Mesothelial cell of epicardium (in vitro differentiated cells): ENCODE measurements around the gene TICAM2. TPM values are rescaled to one million over a fixed set of nuclear protein-coding genes. Genes with fewer than 3 reads are reported as not detected.

Experiments
- DNase-seq, 2 experiments: peaks; one replicate each; pipeline ENCODE4 v3.0.0; 2021; ENCODE audit warnings: low spot score in 2 of 2; ENCODE audit not compliant: unreplicated experiment in 2 of 2
- H3K27ac Mint-ChIP-seq: 2 replicates; pipeline ENCODE4 v1.8.0; 2021; ENCODE audit warnings: mixed read lengths
- H3K27me3 Mint-ChIP-seq: 2 replicates; pipeline ENCODE4 v1.8.0; 2021; ENCODE audit warnings: low read depth, mixed read lengths
- H3K36me3 Mint-ChIP-seq: 2 replicates; pipeline ENCODE4 v1.8.0; 2021; ENCODE audit warnings: mixed read lengths
- H3K4me1 Mint-ChIP-seq: 2 replicates; pipeline ENCODE4 v1.8.0; 2021; ENCODE audit warnings: mixed read lengths
- H3K4me3 Mint-ChIP-seq: 2 replicates; pipeline ENCODE4 v1.8.0; 2021; ENCODE audit warnings: mild to moderate bottlenecking, moderate library complexity, mixed read lengths
- H3K9me3 Mint-ChIP-seq: 2 replicates; pipeline ENCODE4 v1.8.0; 2021; ENCODE audit warnings: mixed read lengths
- total RNA-seq: library from RNA; stranded (reverse); gene quantifications from 3 replicates; pipeline ENCODE4 v1.2.1, GENCODE V29; 2021
- TF ChIP-seq, protein P1 (sequence below): fragments of 200-600 bp; sonication (generic); IDR thresholded peaks from one replicate; pipeline ENCODE4 v1.5.0; 2021; ENCODE audit warnings: antibody characterized with exemption; ENCODE audit not compliant: unreplicated experiment

Gene TICAM2
- total RNA-seq, 1 donor from 2014 or later: 2.1 TPM

- TF ChIP-seq, protein P1, sequence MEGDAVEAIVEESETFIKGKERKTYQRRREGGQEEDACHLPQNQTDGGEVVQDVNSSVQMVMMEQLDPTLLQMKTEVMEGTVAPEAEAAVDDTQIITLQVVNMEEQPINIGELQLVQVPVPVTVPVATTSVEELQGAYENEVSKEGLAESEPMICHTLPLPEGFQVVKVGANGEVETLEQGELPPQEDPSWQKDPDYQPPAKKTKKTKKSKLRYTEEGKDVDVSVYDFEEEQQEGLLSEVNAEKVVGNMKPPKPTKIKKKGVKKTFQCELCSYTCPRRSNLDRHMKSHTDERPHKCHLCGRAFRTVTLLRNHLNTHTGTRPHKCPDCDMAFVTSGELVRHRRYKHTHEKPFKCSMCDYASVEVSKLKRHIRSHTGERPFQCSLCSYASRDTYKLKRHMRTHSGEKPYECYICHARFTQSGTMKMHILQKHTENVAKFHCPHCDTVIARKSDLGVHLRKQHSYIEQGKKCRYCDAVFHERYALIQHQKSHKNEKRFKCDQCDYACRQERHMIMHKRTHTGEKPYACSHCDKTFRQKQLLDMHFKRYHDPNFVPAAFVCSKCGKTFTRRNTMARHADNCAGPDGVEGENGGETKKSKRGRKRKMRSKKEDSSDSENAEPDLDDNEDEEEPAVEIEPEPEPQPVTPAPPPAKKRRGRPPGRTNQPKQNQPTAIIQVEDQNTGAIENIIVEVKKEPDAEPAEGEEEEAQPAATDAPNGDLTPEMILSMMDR: peak; percentile 92
- Mint-ChIP-seq H3K9me3 (no peaks in the 10 kb centered on the region), H3K27ac (peak overlapping the region; percentile 72), H3K27me3 (peaks cover 15% of the 10 kb centered on the region), H3K4me3 (peak overlapping the region; percentile 60), H3K36me3 (no peaks in the 10 kb centered on the region), H3K4me1 (peaks cover 11% of the 10 kb centered on the region)
- DNase-seq: peak; percentile 71 to 90
Measured at GRCh38 chr5:115634343-115635132, 32.3 kb upstream of the TICAM2 start.

GRCh38 chr5:115629903-115630302, 27.6 kb upstream of the TICAM2 start:
- H3K4me3 Mint-ChIP-seq: no peak overlapping the region
- no peak overlapping the region for H3K27ac Mint-ChIP-seq
- H3K27me3 Mint-ChIP-seq: peaks cover 1% of the 10 kb centered on the region
- DNase-seq: no peak
- TF ChIP-seq, protein P1: no peak
- no peaks in the 10 kb centered on the region for H3K9me3 Mint-ChIP-seq
- H3K36me3 Mint-ChIP-seq: no peaks in the 10 kb centered on the region
- peaks cover 12% of the 10 kb centered on the region for H3K4me1 Mint-ChIP-seq

DNA sequence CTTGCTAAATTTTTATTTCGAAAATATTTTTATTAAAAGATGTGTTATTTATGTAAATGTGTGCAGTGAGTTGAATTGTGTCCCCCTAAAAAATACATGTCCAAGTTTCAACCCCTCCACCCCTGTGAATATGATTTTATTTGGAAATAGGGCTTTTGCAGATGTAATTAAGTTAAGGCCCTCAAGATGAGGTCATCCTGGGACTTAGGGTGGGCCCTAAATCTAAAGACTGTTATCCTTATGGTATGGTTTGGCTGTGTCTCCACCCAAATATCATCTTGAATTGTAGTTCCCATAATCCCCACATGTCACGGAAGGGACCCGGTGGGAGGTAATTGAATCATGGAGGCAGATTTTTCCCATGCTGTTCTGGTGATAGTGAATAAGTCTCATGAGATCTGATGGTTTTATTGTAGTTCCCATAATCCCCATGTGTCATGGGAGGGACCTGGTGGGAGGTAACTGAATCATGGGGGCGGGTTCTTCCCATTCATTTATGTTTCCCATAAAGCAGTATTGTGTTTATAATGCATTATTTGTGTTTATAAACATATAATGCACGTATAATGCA, 25.1 kb upstream of the TICAM2 start:
- TF ChIP-seq, protein P1: no peak
- Mint-ChIP-seq H3K4me3 (no peak overlapping the region), H3K4me1 (peaks cover 9% of the 10 kb centered on the region), H3K9me3 (no peaks in the 10 kb centered on the region), H3K27ac (no peak overlapping the region), H3K27me3 (no peaks in the 10 kb centered on the region), H3K36me3 (no peaks in the 10 kb centered on the region)
- no peak for DNase-seq

GRCh38 chr5:115626445-115626823, 24.2 kb upstream of the TICAM2 start:
- no peak for DNase-seq
- H3K9me3 Mint-ChIP-seq: no peaks in the 10 kb centered on the region

DNA sequence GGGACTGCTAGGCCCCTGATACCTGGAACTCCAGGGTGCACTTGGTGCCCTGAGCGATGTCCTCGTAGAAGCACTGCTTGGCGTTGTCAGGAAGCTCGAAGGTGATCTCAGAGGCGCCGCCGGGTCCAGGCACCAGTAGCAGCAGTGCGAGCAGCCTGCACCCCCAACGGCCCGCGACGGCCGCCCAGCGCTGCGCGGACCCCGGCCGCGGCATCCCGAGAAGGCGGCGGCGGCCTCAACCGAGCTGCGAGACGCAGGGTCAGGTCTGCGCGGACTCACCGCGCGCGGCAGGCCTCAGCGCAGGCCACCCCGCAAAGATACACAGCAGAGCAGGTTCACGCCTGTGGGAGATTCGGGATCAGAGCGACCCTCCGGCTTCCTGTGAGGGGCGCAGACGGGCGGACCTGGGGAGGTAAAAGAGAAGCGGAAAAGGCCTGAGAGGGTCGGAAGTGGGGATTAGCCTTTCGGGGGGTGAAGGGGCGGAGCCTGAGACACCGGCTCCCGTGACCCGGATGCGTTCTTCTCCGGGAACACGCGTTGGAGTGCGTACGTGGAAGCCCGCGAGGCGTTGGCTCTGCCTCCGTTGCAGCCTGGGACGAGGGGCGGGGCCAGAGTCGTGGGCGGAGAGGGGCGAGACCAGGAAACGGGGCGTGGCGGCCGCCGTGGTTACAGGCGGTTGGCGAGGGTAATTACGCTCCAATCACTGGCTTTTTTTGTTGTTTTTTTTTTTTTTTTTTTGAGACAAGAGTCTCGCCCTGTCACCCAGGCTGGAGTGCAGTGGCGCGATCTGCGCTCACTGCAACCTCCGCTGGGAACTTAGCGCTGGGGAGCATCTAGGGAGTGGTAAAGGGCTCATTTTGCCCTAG, 23.5 kb upstream of the TICAM2 start, which contains the start of gene TMED7:
TSS of gene TMED7 (minus strand) at position 458 of the 866 bp plus-strand sequence. CDS start at position 214, 244 bp downstream.
- Mint-ChIP-seq H3K27ac (peak within 1 kb of the TSS; percentile 99), H3K4me1 (peaks cover 18% of the 10 kb centered on the region), H3K36me3 (no peaks in the 10 kb centered on the region), H3K27me3 (no peaks in the 10 kb centered on the region), H3K4me3 (no peak within 1 kb of the TSS), H3K9me3 (no peaks in the 10 kb centered on the region)
- peak; percentile 96 to 97 for DNase-seq
- TF ChIP-seq, protein P1: no peak

More at GRCh38 chr5:115626445-115626823, 24.2 kb upstream of the TICAM2 start:
- Mint-ChIP-seq H3K27me3 (no peaks in the 10 kb centered on the region), H3K4me3 (no peak overlapping the region), H3K27ac (peak overlapping the region; percentile 99), H3K4me1 (peaks cover 15% of the 10 kb centered on the region), H3K36me3 (no peaks in the 10 kb centered on the region)
- TF ChIP-seq, protein P1: no peak
